ENCODE measurements around the gene RNLS.
"Not testable (repeated sequence)": the region's sequence is repeated elsewhere in the genome, so short reads cannot be mapped to it uniquely, and the experiment has no call there.

The RNLS gene

GRCh38 chr10:88313878-88314277 lies 269.2 kb downstream of the RNLS start:
- no peak for DNase-seq (ENCODE audit: low read depth)
- H3K4me3 ChIP-seq (ENCODE audit: low read depth, low read length): no peak overlapping the region
- TF ChIP-seq POLR2A (IDR thresholded peaks at IDR 0.05; ENCODE audit: extremely low read depth, insufficient read length): no peak
- TF ChIP-seq MAX (IDR thresholded peaks at IDR 0.05; ENCODE audit: low read depth, low read length): no peak
- TF ChIP-seq MYC (IDR thresholded peaks at IDR 0.05; ENCODE audit: low read depth, low read length): no peak
- TF ChIP-seq CTCF (IDR thresholded peaks at IDR 0.05; ENCODE audit: low read depth, low read length): no peak

GRCh38 chr10:88312855-88313254 lies 270.3 kb downstream of the RNLS start:
- no peak for TF ChIP-seq POLR2A (IDR thresholded peaks at IDR 0.05; ENCODE audit: extremely low read depth, insufficient read length)
- TF ChIP-seq MYC (IDR thresholded peaks at IDR 0.05; ENCODE audit: low read depth, low read length): no peak
- TF ChIP-seq MAX (IDR thresholded peaks at IDR 0.05; ENCODE audit: low read depth, low read length): no peak
- no peak for TF ChIP-seq CTCF (IDR thresholded peaks at IDR 0.05; ENCODE audit: low read depth, low read length)

GRCh38 chr10:88311264-88311663 lies 271.9 kb downstream of the RNLS start:
- no peak for DNase-seq (ENCODE audit: low read depth)
- H3K4me3 ChIP-seq (ENCODE audit: low read depth, low read length): no peak overlapping the region
- no peak for TF ChIP-seq CTCF (IDR thresholded peaks at IDR 0.05; ENCODE audit: low read depth, low read length)
- TF ChIP-seq POLR2A (IDR thresholded peaks at IDR 0.05; ENCODE audit: extremely low read depth, insufficient read length): no peak
- no peak for TF ChIP-seq MYC (IDR thresholded peaks at IDR 0.05; ENCODE audit: low read depth, low read length)
- TF ChIP-seq MAX (IDR thresholded peaks at IDR 0.05; ENCODE audit: low read depth, low read length): no peak

More at GRCh38 chr10:88312855-88313254, 270.3 kb downstream of the RNLS start:
- DNase-seq (ENCODE audit: low read depth): no peak
- H3K4me3 ChIP-seq (ENCODE audit: low read depth, low read length): no peak overlapping the region

DNA sequence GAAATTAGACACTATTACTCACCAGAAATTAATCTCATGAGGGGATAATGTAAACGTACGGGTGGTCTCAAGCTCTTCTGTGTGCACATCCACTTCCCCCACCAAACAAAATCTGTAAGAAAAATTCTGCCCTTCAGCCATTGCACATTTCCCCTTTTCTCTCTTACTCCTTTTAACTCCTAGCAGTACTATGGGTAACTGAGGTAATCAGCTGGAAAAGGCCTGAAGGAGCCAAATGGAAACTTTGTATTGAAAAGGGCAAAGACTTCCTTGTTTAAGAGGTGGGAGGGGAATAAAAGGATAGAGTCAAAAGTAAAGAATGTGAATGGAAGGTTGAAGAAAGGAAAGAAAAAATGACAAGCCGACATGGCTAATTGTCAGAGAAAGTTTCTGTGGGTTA lies 273.8 kb downstream of the RNLS start:
- TF ChIP-seq MAX (IDR thresholded peaks at IDR 0.05; ENCODE audit: low read depth, low read length) (no peak), POLR2A (IDR thresholded peaks at IDR 0.05; ENCODE audit: extremely low read depth, insufficient read length) (no peak), MYC (IDR thresholded peaks at IDR 0.05; ENCODE audit: low read depth, low read length) (no peak), CTCF (IDR thresholded peaks at IDR 0.05; ENCODE audit: low read depth, low read length) (no peak)
- no peak overlapping the region for H3K4me3 ChIP-seq (ENCODE audit: low read depth, low read length)
- no peak for DNase-seq (ENCODE audit: low read depth)

DNA sequence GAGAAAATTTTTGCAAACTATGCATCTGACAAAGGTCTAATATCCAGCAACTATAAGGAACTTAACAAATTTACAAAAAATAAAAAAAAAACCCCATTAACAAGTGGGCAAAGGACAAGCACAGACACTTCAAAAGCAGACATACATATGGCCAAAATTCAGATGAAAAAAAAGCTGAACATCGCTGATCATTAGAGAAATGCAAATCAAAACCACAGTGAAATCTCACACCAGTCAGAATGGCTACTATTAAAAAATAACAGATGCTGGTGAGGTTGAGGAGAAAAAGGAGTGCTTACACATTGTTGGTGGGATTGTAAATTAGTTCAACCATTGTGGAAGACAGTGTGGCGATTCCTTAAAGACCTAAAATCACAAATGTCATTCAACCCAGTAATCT lies 274.8 kb downstream of the RNLS start:
- H3K4me3 ChIP-seq (ENCODE audit: low read depth, low read length); DNase-seq (ENCODE audit: low read depth): not testable (repeated sequence)

DNA sequence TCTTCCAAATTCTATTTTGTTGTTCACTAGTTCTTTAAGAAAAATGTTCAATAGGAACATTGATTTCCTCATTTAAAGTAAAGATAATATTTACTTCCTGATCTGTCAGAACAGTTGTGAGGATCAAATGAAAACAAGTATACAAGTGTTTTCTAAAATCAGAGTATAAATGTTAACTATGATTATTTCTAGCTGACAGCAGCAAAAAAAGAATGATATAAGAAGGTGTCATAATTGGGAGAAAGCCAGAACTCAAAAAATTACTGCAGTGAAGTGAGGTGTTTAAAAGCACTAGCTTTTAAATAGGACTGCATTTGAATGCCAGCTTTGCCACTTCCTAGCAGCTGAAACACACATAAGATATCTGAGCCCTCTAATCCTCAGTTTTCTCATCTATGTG lies 283.3 kb downstream of the RNLS start:
- DNase-seq (ENCODE audit: low read depth): no peak
- H3K4me3 ChIP-seq (ENCODE audit: low read depth, low read length): no peak overlapping the region
- TF ChIP-seq POLR2A (IDR thresholded peaks at IDR 0.05; ENCODE audit: extremely low read depth, insufficient read length) (no peak), MYC (IDR thresholded peaks at IDR 0.05; ENCODE audit: low read depth, low read length) (no peak), CTCF (IDR thresholded peaks at IDR 0.05; ENCODE audit: low read depth, low read length) (no peak), MAX (IDR thresholded peaks at IDR 0.05; ENCODE audit: low read depth, low read length) (no peak)
